Measurements from ENCODE around the gene IL18.
"Not testable (repeated sequence)": the region's sequence is repeated elsewhere in the genome, so short reads cannot be mapped to it uniquely, and the experiment has no call there.

Gene IL18

DNA sequence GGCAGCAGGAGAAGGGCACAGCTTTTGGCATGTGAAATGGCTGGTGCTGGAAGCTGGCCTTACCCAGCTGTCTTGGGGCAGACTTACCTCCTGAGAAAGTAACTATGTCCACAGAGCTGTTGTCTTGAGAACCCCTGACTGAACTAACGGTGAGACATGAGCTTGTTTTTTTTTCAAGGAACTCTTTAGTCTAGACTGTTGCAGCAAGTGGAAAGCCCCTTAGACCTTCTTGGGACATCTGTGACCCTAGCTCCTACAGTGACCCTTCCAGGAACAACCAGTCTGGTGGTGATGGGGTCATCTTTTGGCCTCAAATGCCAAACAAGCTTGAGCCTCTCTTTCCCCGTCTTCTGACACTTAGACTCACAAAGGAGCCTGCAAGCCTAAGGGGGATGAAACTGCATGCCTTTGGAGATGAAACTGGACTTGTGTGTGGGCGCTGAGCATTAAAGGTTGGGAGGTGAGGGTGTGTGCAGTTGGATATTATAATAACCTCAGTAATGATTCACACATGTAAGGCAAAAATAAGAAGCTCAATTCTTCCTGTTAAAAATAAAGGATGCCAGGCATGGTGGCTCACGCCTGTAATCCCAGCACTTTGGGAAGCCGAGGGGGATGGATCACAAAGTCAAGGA is 41.8 kb downstream of the IL18 start:
- DNase-seq (ENCODE audit: low read depth in 3 of 3, low spot score in 1 of 3): no peak

GRCh38 chr11:112118176-112118575 is 45.7 kb downstream of the IL18 start:
- no peak for DNase-seq (ENCODE audit: low read depth in 3 of 3, low spot score in 1 of 3)

DNA sequence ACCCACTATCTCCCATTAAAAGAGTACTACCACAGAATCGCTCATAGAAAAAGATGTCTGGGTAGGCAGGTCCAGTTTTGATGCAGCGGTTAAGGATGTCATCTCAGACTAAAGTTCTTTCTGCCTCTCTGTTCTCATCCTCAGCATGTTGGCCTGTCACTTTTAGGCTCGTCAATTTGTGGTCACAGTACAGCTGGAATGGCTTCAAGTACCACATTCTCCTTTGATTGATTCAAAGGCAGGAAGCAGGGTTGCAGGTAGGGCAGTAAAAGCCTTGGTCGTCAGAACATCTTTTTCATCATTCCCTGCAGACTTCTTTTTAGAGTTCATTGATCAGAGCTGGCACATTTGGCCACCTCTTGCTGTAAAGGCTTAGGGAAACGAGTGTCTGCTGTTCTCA is 48.5 kb downstream of the IL18 start:
- no peak for DNase-seq (ENCODE audit: low read depth in 3 of 3, low spot score in 1 of 3)

DNA sequence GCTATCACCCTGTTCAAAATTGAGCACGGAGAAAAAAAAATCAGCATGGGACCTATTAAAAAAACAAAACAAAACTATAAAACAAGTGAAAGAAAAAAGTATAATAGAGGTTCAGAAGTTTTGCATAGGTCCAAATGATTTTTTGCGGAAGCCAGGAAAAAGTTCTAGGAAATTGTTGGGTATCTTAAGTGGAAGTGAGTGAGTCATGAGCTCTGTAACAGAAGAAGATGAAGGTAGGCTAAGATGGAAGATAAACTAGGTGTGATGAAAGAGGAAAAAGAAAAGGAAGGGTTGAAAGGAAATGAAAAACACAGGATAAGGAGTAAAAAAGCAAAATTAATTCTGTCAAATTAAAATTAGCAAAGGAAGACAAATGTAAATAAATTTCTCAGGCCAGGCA is 49.4 kb downstream of the IL18 start:
- DNase-seq (ENCODE audit: low read depth in 3 of 3, low spot score in 1 of 3): no peak

DNA sequence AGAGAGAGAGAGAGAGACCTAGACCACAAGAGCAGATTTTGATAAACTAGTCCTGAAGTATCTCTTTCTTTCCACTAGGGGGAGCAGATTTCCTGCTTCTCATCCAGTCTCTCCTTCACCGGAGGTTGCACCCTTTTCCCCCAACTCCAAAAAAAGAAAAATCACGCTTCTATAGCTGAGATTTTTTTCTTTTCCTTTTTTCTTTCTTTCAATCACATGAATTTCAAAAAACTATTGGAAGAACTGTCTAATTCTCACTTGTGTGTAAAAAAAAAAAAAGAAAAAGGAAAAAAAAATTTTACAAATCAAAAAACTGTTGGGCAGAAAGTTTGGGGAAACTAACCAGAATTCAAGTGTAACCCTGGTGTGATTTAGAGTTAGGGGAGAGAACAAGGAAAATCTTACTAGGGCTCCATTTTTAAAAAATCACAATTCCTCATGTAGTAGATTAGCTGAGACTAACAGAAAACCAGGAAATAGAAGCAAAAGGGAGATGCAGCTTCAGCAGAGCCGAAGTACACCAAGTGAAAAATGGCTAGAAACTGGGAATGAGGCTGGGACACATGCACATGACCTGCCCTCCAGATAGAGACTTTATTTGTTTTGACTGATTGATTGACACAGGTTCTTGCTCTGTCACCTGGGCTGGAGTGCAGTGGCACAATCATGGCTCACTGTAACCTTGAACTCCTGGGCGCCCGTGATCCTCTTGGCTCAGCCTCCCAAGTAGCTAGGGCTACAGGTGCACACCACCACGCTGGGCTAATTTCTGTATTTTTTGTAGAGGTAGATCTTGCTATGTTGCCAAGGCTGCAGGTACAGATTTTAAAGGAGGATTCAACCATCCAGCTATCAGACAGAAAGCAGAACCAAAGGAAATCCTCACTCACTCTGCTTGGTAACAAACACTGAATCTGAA is 50.1 kb downstream of the IL18 start:
- no peak for DNase-seq (ENCODE audit: low read depth in 3 of 3, low spot score in 1 of 3)

DNA sequence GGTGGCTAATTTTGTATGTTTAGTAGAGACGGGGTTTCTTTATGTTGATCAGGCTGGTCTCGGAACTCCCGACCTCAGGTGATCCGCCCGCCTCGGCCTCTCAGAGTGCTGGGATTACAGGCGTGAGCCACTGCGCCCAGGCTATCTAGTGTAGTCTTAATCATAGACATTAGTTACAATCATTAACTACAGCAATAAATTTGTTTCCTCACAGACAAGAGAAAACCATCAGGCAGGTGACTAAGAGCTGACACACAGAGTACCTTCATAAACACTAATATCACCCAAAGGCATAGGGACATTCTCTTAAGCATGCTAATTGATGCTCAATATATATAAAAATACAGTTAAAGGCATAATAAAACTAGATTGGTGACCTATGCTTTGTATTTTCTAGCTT is 57.8 kb downstream of the IL18 start:
- DNase-seq (ENCODE audit: low read depth in 3 of 3, low spot score in 1 of 3): no peak

GRCh38 chr11:112103446-112103845 is 60.4 kb downstream of the IL18 start:
- DNase-seq (ENCODE audit: low read depth in 3 of 3, low spot score in 1 of 3): no peak

DNA sequence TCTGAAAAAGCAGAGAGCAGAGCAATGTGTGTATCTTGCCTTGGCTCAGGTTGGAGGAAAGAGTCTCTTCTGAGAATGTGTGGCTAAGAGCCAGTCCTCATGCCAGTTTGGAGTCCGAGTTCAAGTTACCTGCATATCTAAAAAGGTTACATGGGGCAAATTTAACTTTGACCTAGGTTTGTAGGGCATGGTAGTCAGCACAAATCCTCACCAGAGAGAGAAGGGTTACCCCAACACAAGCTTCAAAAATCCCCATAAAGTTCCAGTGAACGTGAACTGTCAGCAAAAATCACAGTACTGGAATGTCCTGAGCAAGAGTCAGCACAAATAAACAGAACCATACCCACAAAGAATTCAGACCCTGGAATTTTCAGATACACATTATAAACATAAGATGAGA is 63.4 kb downstream of the IL18 start:
- no peak for DNase-seq (ENCODE audit: low read depth in 3 of 3, low spot score in 1 of 3)

GRCh38 chr11:112097734-112098528 is 66.0 kb downstream of the IL18 start:
- no peak for DNase-seq (ENCODE audit: low read depth in 3 of 3, low spot score in 1 of 3)

DNA sequence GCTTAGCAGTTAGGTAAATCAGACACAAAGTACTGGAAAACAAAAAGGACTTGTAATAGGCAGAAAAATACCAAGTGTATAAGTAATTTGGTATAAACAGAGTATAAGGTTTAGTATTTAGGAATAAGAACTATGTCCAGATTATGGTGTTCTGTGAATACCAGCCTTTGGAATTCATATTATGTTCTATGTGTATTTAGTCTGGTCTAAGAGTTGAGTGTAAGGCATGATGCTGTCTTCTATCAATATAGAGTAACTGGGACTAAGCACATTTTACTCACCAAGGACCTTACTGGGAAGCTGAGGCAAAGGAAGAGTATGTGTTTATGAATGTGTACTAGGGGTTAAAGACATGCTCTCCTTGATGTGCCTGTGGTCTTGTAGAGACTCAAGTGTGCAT is 67.7 kb downstream of the IL18 start:
- no peak for DNase-seq (ENCODE audit: low read depth in 3 of 3, low spot score in 1 of 3)

DNA sequence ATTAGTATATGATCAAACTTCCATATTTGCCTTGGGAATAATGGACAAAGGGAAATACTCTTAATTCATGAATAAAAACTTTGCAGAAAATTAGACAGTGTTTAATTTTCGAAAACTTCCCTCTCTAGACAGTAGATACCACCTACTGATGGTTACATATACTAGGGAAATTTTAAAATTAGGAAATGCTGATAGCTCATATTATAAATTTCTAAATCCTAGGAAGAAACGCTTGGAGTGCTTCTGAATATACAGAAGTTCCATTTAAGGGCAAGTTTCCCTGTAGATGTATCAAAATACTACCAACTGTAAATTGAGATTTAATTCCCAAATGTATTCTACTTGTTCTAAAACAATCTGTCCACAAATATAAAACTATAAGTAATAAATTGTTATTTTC is 68.6 kb downstream of the IL18 start:
- DNase-seq (ENCODE audit: low read depth in 3 of 3, low spot score in 1 of 3): not testable (repeated sequence)

Measured in stimulated activated CD4-positive, alpha-beta T cell treated with anti-CD3 and anti-CD28 coated beads, TNF-alpha, amount 100 ng/mL, for 1 hour (primary cell).